HCT116 (cell line): ENCODE results near the gene MAP3K7CL. TPM values are rescaled to one million over a fixed set of nuclear protein-coding genes. Genes with fewer than 3 reads are reported as not detected.

ENCODE experiments used
- ATAC-seq: fragments of 200-7000 bp; cut with Tn5 transposase; 2 replicates; pipeline ENCODE4 v1.9.1; 2020; ENCODE audit warnings: mild to moderate bottlenecking, moderate library complexity
- BruUV-seq: library from RNA; stranded (reverse); fragments of 400-500 nt; replicated peaks from 2 replicates; lab custom pipeline; 2021; lab: Mats Ljungman, UMichigan
- CTCF ChIA-PET: fragments of 300-600 bp; sonication (Branson Sonifier 250); formaldehyde crosslinking; loops from one replicate; lab custom pipeline; 2021; ENCODE audit warnings: antibody characterized with exemption; lab: Charles Lee
- POLR2A ChIA-PET: fragments of 300-600, 350-600 bp; sonication (Branson Sonifier 250); formaldehyde crosslinking; loops from one replicate; lab custom pipeline; 2021; ENCODE audit warnings: antibody characterized with exemption; lab: Charles Lee
- RAD21 ChIA-PET, 2 experiments: fragments of 300-600 bp; sonication (Branson Sonifier 250); formaldehyde crosslinking; loops; one replicate each; lab custom pipeline; 2023; ENCODE audit warnings: low total read pairs in 2 of 2; ENCODE audit not compliant: uncharacterized antibody in 2 of 2, unreplicated experiment in 2 of 2, low non-redundant PET in 1 of 2; lab: Charles Lee
- DNase-seq: peaks from one replicate; pipeline ENCODE4 v3.0.0-alpha.2; 2010; ENCODE audit warnings: low read depth, low spot score
- H2AFZ ChIP-seq: fragments of 200-600 bp; shearing (Covaris generic), sonication (generic); 2 replicates; pipeline ENCODE4 v1.6.1; 2017; ENCODE audit warnings: low read depth, mixed run types, mixed read lengths, antibody characterized with exemption, low read length; ENCODE audit not compliant: poor library complexity, severe bottlenecking
- H3K27ac ChIP-seq: 2 replicates; pipeline ENCODE4 v1.5.1; 2012; ENCODE audit warnings: low read depth, low read length
- H3K27me3 ChIP-seq: fragments of 200-600 bp; sonication (generic); 2 replicates; pipeline ENCODE4 v1.6.1; 2016; ENCODE audit warnings: mixed run types, low read length, mixed read lengths; ENCODE audit not compliant: insufficient read depth
- H3K36me3 ChIP-seq, 2 experiments: fragments of 200-500 bp in 1 of 2; fragments of 200-600 bp in 1 of 2; sonication (Bioruptor generic) in 1 of 2; sonication (generic) in 1 of 2; 2 replicates each; pipeline versions ENCODE4 v1.5.1 to v1.6.1; 2014 to 2016; ENCODE audit warnings: low read length in 2 of 2, inconsistent platforms in 1 of 2, mixed read lengths in 1 of 2, mixed run types in 1 of 2; ENCODE audit not compliant: insufficient read depth in 2 of 2, control insufficient read depth in 1 of 2
- H3K4me1 ChIP-seq, 2 experiments: fragments of 200-600 bp in 1 of 2; sonication (generic) in 1 of 2; 2 replicates each; pipeline versions ENCODE4 v1.5.1 to v1.6.1; 2012 to 2017; ENCODE audit warnings: low read length in 2 of 2, inconsistent platforms in 1 of 2, mild to moderate bottlenecking in 1 of 2, mixed read lengths in 1 of 2, mixed run types in 1 of 2, moderate library complexity in 1 of 2; ENCODE audit not compliant: insufficient read depth in 2 of 2, control insufficient read depth in 1 of 2
- H3K4me2 ChIP-seq: fragments of 200-600 bp; sonication (generic); 2 replicates; pipeline ENCODE4 v1.6.1; 2017; ENCODE audit warnings: mixed run types, low read length, mixed read lengths
- H3K4me3 ChIP-seq, 2 experiments: fragments of 200-600 bp in 1 of 2; sonication (generic) in 1 of 2; replicated peaks in 1 of 2; 2 replicates each; pipeline ENCODE4 v1.5.1; 2011 to 2016; ENCODE audit warnings: low read length in 2 of 2, control low read depth in 1 of 2, low read depth in 1 of 2, mild to moderate bottlenecking in 1 of 2, mixed read lengths in 1 of 2, mixed run types in 1 of 2
- H3K79me2 ChIP-seq: fragments of 200-600 bp; sonication (generic); 2 replicates; pipeline ENCODE4 v1.6.1; 2017; ENCODE audit warnings: mild to moderate bottlenecking, mixed run types, low read length, moderate library complexity, mixed read lengths; ENCODE audit not compliant: insufficient read depth
- H3K9ac ChIP-seq: fragments of 200-600 bp; sonication (generic); 2 replicates; pipeline ENCODE4 v1.6.1; 2016; ENCODE audit warnings: low read length, mixed read lengths
- H3K9me2 ChIP-seq: fragments of 200-600 bp; sonication (generic), shearing (Covaris generic); 2 replicates; pipeline ENCODE4 v1.6.1; 2017; ENCODE audit warnings: mixed run types, mild to moderate bottlenecking, moderate library complexity; ENCODE audit not compliant: insufficient read depth
- H3K9me3 ChIP-seq, 2 experiments: fragments of 200-500 bp in 1 of 2; fragments of 200-600 bp in 1 of 2; sonication (Bioruptor generic) in 1 of 2; sonication (generic) in 1 of 2; 2 replicates each; pipeline ENCODE4 v1.6.1; 2014 to 2017; ENCODE audit warnings: low read length in 2 of 2, mixed read lengths in 2 of 2, inconsistent platforms in 1 of 2, low read depth in 1 of 2, mild to moderate bottlenecking in 1 of 2, mixed run types in 1 of 2, moderate library complexity in 1 of 2; ENCODE audit not compliant: control insufficient read depth in 1 of 2, insufficient read depth in 1 of 2
- H4K20me1 ChIP-seq: fragments of 200-600 bp; sonication (generic), shearing (Covaris generic); 2 replicates; pipeline ENCODE4 v1.6.1; 2017; ENCODE audit warnings: mixed run types, mild to moderate bottlenecking, moderate library complexity; ENCODE audit not compliant: insufficient read depth
- ATF3 ChIP-seq: IDR thresholded peaks from 2 replicates; pipeline ENCODE4 v1.6.1; 2012
- CBX3 ChIP-seq: IDR thresholded peaks from 2 replicates; pipeline ENCODE4 v1.6.1; 2012; ENCODE audit warnings: low read depth
- CEBPB ChIP-seq: IDR thresholded peaks from 2 replicates; pipeline ENCODE4 v1.6.1; 2012; ENCODE audit warnings: low read depth
- CTCF ChIP-seq, 3 experiments: fragments of 200-600 bp in 1 of 3; sonication (generic) in 1 of 3; IDR thresholded peaks in 2 of 3; conservative IDR thresholded peaks in 1 of 3; 2 replicates each; pipeline ENCODE4 v1.5.1; 2012 to 2017; ENCODE audit warnings: low read depth in 2 of 3, low read length in 2 of 3, antibody characterized with exemption in 1 of 3, borderline replicate concordance in 1 of 3, control low read depth in 1 of 3, mild to moderate bottlenecking in 1 of 3, mixed read lengths in 1 of 3, mixed run types in 1 of 3, moderate library complexity in 1 of 3; ENCODE audit not compliant: insufficient read depth in 1 of 3
- ELF1 ChIP-seq: IDR thresholded peaks from 2 replicates; pipeline ENCODE4 v1.6.1; 2012; ENCODE audit warnings: low read depth, borderline replicate concordance
- EZH2 ChIP-seq: fragments of 200-600 bp; sonication (generic); IDR thresholded peaks from 2 replicates; pipeline ENCODE4 v1.6.1; 2017; ENCODE audit warnings: antibody characterized with exemption, mixed run types
- FOSL1 ChIP-seq: IDR thresholded peaks from 2 replicates; pipeline ENCODE4 v1.6.1; 2012; ENCODE audit warnings: low read depth
- JUND ChIP-seq: IDR thresholded peaks from 2 replicates; pipeline ENCODE4 v1.6.1; 2012
- MAX ChIP-seq: IDR thresholded peaks from 2 replicates; pipeline ENCODE4 v1.6.1; 2012
- POLR2A ChIP-seq: IDR thresholded peaks from 2 replicates; pipeline ENCODE4 v1.7.0; 2011; ENCODE audit warnings: borderline replicate concordance; ENCODE audit not compliant: insufficient read depth, insufficient read length; ENCODE audit errors: extremely low read depth
- POLR2AphosphoS5 ChIP-seq: IDR thresholded peaks from 2 replicates; pipeline ENCODE4 v1.6.1; 2011; ENCODE audit warnings: mild to moderate bottlenecking, low read depth, low read length, moderate library complexity
- RAD21 ChIP-seq: IDR thresholded peaks from 2 replicates; pipeline ENCODE4 v1.6.1; 2012; ENCODE audit warnings: low read depth, mild to moderate bottlenecking
- REST ChIP-seq: IDR thresholded peaks from 2 replicates; pipeline ENCODE4 v1.6.1; 2012; ENCODE audit warnings: low read depth
- SP1 ChIP-seq: IDR thresholded peaks from 2 replicates; pipeline ENCODE4 v1.6.1; 2012; ENCODE audit warnings: low read depth
- SRF ChIP-seq: IDR thresholded peaks from 2 replicates; pipeline ENCODE4 v1.6.1; 2012; ENCODE audit warnings: low read depth
- TCF7L2 ChIP-seq: IDR thresholded peaks from 2 replicates; pipeline ENCODE4 v1.7.0; 2011; ENCODE audit warnings: borderline replicate concordance, inconsistent platforms; ENCODE audit not compliant: insufficient read depth, insufficient read length; ENCODE audit errors: extremely low read depth
- YY1 ChIP-seq: IDR thresholded peaks from 2 replicates; pipeline ENCODE4 v1.6.1; 2011; ENCODE audit warnings: low read length, low read depth, moderate library complexity, mild to moderate bottlenecking; ENCODE audit not compliant: insufficient replicate concordance; ENCODE audit errors: extremely low read depth
- ZBTB33 ChIP-seq: IDR thresholded peaks from 2 replicates; pipeline ENCODE4 v1.6.1; 2011; ENCODE audit warnings: mild to moderate bottlenecking, low read length, moderate library complexity; ENCODE audit not compliant: insufficient replicate concordance; ENCODE audit errors: extremely low read depth
- ZNF274 ChIP-seq: fragments of 200-500 bp; sonication (Bioruptor generic); IDR thresholded peaks from 2 replicates; pipeline ENCODE4 v1.6.1; 2014; ENCODE audit warnings: mild to moderate bottlenecking, low read depth, low read length, inconsistent platforms
- intact Hi-C: fragments of 100-400 bp; cut with micrococcal nuclease; formaldehyde crosslinking; loops from 2 replicates; pipeline ENCODE4 v1.10.0; 2022
- total RNA-seq: library from RNA; stranded (reverse); gene quantifications from one replicate; pipeline ENCODE4 v1.2.1, GENCODE V29; 2021; ENCODE audit not compliant: unreplicated experiment

MAP3K7CL gene
- total RNA-seq, 1 experiment from 2014 or later: 0.57 TPM

GRCh38 chr21:29205988-29206387 lies 75.5 kb downstream of the MAP3K7CL start:
- DNase-seq (no peak), ATAC-seq (no peak)
- POLR2A ChIA-PET: no interaction called here
- no peak for TF ChIP-seq MAX
- TF ChIP-seq SP1: no peak
- no peak for TF ChIP-seq TCF7L2
- no peak for TF ChIP-seq RAD21
- no peak for TF ChIP-seq FOSL1
- no peak for TF ChIP-seq ELF1
- no peak for TF ChIP-seq SRF
- no peak for TF ChIP-seq POLR2AphosphoS5
- TF ChIP-seq ZNF274: no peak
- TF ChIP-seq REST: no peak
- no peak for TF ChIP-seq ZBTB33
- TF ChIP-seq JUND: no peak
- TF ChIP-seq ATF3: no peak
- no peak for TF ChIP-seq CEBPB
- no peak for TF ChIP-seq CTCF (IDR thresholded peaks at IDR 0.05 in 2 of 3, conservative IDR thresholded peaks at IDR 0.05 in 1 of 3; ENCODE audit: borderline replicate concordance in 1 of 3, insufficient read depth in 1 of 3, low read depth in 2 of 3, low read length in 2 of 3)
- no peak for TF ChIP-seq CBX3
- TF ChIP-seq EZH2: no peak
- no peak for TF ChIP-seq YY1
- TF ChIP-seq POLR2A: no peak
- RAD21 ChIA-PET: no interaction called here
- no peak overlapping the region for H3K27ac ChIP-seq
- no peaks in the 10 kb centered on the region for H3K9me2 ChIP-seq
- H3K9me3 ChIP-seq: peaks cover 0 to 6% of the 10 kb centered on the region in 2 experiments; a peak in 1 of 4 replicates
- no peak overlapping the region for H3K4me3 ChIP-seq
- intact Hi-C loops: no loop called here
- no peak overlapping the region for H2AFZ ChIP-seq
- H3K36me3 ChIP-seq: no peaks in the 10 kb centered on the region
- BruUV-seq: no TSS peak
- H3K27me3 ChIP-seq: no peaks in the 10 kb centered on the region
- CTCF ChIA-PET: no interaction called here
- no peaks in the 10 kb centered on the region for H3K79me2 ChIP-seq
- H3K4me2 ChIP-seq: no peak overlapping the region
- no peaks in the 10 kb centered on the region for H4K20me1 ChIP-seq
- no peak overlapping the region for H3K9ac ChIP-seq
- peaks cover 0 to 7% of the 10 kb centered on the region in 2 experiments; a peak in 1 of 4 replicates for H3K4me1 ChIP-seq
